Coronary artery (tissue), 2 donors: ENCODE results near the gene ACYP2.

Experiments used
- DNase-seq: peaks from one replicate; pipeline ENCODE4 v3.0.0-alpha.2; 2017; ENCODE audit warnings: low spot score
- H3K27ac ChIP-seq, 2 donors: fragments of 200-600 bp; sonication (generic); one replicate each; pipeline ENCODE4 v1.5.1; 2016 to 2019
- H3K4me3 ChIP-seq: fragments of 200-600 bp; sonication (generic); 2 replicates; pipeline ENCODE4 v1.5.1; 2016; ENCODE audit warnings: mild to moderate bottlenecking, moderate library complexity
- TF ChIP-seq, protein P1 (sequence below): fragments of 200-600 bp; sonication (generic); IDR thresholded peaks from one replicate; pipeline ENCODE4 v1.5.1; 2019; ENCODE audit warnings: antibody characterized with exemption

The ACYP2 gene

DNA sequence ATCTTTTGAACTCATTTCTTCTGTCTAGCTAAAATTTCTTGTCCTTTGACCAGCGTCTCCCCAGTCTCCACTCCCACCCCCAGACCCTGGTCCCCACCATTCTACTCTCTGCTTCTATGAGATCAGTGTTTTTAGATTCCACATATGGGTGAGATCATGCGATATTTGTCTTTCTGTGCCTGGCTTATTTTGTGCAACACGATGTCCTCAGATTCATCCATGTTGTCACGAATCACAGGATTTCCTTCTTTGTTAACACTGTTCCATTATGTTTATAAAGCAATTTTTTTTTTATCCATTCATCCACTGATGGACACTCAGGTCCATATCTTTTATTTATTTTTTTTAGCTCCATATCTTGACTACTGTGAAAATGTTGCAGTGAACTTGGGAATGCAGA, 16.0 kb upstream of the ACYP2 start:
- H3K27ac ChIP-seq: no peak overlapping the region
- no peak overlapping the region for H3K4me3 ChIP-seq
- DNase-seq: no peak
- TF ChIP-seq, protein P1, sequence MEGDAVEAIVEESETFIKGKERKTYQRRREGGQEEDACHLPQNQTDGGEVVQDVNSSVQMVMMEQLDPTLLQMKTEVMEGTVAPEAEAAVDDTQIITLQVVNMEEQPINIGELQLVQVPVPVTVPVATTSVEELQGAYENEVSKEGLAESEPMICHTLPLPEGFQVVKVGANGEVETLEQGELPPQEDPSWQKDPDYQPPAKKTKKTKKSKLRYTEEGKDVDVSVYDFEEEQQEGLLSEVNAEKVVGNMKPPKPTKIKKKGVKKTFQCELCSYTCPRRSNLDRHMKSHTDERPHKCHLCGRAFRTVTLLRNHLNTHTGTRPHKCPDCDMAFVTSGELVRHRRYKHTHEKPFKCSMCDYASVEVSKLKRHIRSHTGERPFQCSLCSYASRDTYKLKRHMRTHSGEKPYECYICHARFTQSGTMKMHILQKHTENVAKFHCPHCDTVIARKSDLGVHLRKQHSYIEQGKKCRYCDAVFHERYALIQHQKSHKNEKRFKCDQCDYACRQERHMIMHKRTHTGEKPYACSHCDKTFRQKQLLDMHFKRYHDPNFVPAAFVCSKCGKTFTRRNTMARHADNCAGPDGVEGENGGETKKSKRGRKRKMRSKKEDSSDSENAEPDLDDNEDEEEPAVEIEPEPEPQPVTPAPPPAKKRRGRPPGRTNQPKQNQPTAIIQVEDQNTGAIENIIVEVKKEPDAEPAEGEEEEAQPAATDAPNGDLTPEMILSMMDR: no peak

DNA sequence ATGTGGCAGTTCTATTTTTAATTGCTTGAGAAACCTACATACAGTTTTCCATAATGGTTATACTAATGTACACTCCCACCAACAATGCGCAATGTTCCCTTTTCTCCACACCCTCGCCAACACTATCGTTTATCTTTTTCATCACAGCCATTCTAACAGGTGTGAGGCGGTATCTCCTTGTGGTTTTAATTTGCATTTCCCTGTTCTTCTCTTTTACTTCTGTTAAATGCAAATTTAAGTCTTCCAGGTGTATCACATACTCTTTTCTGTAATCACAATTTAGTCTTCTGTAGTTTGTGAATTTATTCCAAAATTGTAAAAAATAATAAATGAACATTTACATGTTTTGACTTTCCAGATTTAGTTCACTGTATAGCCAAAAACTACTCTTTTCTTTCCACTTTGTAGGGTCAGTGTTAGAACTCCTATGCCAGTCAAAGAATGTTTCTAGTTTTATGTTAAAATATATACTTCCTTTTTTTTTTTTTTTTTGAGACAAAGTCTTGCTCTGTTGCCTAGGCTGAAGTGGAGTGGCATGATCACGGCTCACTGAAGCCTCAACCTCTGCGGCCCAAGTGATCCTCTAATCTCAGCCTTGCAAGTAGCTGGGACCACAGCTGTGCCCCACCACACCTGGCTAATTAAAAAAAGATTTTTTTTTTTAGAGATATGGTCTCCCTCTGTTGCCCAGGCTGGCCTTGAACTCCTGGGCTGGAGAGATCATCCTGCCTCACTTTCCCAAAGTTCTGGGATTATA, 15.4 kb upstream of the ACYP2 start:
- TF ChIP-seq, protein P1: no peak
- H3K27ac ChIP-seq: no peak overlapping the region
- DNase-seq: no peak
- no peak overlapping the region for H3K4me3 ChIP-seq

DNA sequence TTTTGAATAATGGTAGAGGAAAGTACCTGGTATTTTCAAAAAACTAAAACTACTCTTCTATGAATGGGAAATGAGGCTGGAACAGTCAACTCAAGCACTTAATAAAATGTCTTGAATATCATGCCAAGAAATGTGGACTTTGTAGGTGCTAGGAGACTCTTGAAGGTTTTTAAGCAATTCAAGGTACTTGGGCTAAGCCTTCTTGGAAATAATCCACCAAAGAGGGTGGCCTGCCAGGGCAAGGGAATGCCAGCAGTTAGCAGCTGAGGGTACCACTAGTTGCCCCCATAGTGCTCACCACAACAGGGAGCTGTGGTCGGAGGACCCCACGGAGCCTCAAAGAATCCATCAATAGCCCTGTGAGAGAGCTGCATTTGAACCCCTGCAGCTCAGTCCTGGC, 14.6 kb upstream of the ACYP2 start:
- TF ChIP-seq, protein P1: no peak
- DNase-seq: no peak
- no peak overlapping the region for H3K27ac ChIP-seq

DNA sequence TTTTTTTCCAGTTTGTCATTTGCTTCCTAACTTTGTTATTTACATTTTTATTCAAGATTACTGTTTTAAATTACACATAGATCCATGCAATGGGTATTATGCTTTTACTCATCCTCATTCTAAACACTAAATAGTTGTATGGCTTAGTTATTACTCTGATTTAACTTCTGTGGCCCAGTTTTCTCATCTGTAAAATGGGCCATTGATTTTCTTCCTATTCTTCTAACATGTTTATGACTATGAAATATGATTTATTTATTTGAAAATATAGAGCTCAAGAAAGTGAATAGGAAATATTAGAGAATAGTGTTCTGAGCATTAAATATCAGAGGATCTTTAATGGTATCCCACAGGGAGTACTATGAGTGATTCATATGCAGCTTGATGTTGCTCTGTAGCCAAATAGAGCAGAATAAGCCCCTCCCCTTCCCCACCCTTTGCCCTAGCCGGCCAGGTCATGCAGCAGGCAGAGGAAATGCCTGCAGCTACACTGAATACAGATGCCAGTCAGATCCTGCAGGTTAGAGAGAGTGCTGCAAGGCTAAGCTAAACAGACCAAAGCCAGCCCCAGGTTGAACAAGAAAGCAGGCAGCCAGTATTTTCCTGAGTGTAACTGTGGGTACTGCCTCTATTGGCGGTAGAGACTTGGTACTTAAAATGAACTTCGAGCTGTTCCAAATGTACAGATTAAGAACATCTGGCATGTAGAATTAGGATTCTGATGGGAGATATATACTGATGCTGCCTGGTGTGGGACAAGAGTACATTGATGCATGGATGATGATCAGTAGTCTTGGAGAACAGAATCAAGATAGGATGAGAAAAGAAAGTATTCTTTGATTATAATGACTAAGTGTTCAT, 11.7 kb upstream of the ACYP2 start:
- H3K4me3 ChIP-seq: no peak overlapping the region
- DNase-seq: no peak
- H3K27ac ChIP-seq: no peak overlapping the region
- TF ChIP-seq, protein P1: no peak

More for the DNA sequence above, 14.6 kb upstream of the ACYP2 start:
- no peak overlapping the region for H3K4me3 ChIP-seq

DNA sequence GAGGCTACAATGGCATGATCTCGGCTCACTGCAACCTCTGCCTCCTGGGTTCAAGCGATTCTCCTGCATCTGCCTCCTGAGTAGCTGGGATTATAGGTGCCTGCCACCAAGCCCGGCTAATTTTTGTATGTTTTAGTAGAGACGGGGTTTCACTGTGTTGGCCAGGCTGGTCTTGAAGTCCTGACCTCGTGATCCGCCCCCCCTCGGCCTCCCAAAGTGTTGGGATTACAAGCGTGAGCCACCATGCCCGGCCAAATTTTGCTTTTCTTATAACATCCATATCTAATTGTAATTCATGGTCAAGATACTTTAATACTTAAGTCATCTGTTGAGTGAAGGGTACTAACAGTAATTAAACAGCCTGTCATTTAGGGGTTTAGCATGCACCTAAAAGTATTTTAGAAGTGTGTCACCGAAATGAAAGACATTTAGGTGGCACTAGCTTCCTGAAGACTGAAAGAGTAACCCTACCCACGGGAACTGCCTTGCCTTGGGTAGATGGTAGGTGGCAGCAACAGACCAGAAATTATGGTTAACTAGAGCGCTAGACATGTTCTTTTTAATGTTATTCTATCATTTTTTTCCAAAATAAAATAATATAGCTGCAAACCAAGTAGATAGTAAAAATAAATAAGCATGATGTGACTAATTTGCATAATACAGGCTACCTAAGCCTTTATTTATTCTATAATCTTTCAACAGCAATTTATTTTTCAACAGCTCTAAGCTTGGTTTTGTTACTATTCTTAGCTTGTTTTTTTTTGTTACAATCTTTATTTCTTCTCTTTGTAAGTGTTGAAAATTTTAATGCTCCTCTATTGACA, 8.6 kb upstream of the ACYP2 start:
- TF ChIP-seq, protein P1: peak; percentile 51
- H3K4me3 ChIP-seq: peak overlapping the region; percentile 5
- DNase-seq: no peak
- H3K27ac ChIP-seq: no peak overlapping the region

DNA sequence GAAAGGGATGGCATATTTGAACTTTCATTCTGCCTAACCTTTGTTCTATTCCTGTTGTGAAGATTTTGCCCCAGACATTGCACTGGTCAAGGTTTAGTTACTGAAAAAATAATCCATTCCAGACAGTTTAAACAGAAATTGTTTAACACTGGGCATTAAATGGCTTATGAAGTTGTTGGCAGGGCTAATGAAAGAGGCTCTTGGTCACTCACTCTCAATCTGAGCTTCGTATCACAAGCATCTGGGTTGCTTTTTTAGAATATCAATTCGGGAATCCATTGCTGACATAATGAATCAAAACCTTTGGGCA, 8.0 kb upstream of the ACYP2 start:
- TF ChIP-seq, protein P1: no peak
- Histone ChIP-seq H3K4me3 (no peak overlapping the region), H3K27ac (no peak overlapping the region)
- DNase-seq: no peak
